Measurements from ENCODE around the gene PAX5.

- no peak for TF ChIP-seq EZH2 (IDR thresholded peaks at IDR 0.05; ENCODE audit: low read length, missing control alignments)
- peak in 1 of 2 donors; percentile 19 for TF ChIP-seq CTCF (conservative IDR thresholded peaks at IDR 0.05 in 1 of 2, IDR thresholded peaks at IDR 0.05 in 1 of 2; ENCODE audit: low read depth in 1 of 2, low read length in 2 of 2)
These were observed 240.8 kb downstream of the PAX5 start for GRCh38 chr9:36793277-36793676.
